GM12874 (cell line): ENCODE measurements around the gene SNRPF.

Source experiments
- CTCF ChIP-seq: IDR thresholded peaks from 2 replicates; pipeline ENCODE4 v1.5.1; 2011; ENCODE audit warnings: low read depth, mild to moderate bottlenecking, control low read depth, low read length, moderate library complexity; ENCODE audit not compliant: insufficient read depth

Gene SNRPF

GRCh38 chr12:95830335-95831089, 28.2 kb upstream of the SNRPF start:
- TF ChIP-seq CTCF: no peak

GRCh38 chr12:95834572-95834971, 24.2 kb upstream of the SNRPF start:
- TF ChIP-seq CTCF: no peak

- TF ChIP-seq CTCF: no peak
Observed at GRCh38 chr12:95836185-95836609, 22.6 kb upstream of the SNRPF start.

- TF ChIP-seq CTCF: no peak
Observed at GRCh38 chr12:95836630-95837239, 22.0 kb upstream of the SNRPF start.

- no peak for TF ChIP-seq CTCF
Observed at GRCh38 chr12:95837240-95838038, 21.3 kb upstream of the SNRPF start.

GRCh38 chr12:95838125-95838524, 20.6 kb upstream of the SNRPF start:
- no peak for TF ChIP-seq CTCF
